Keratinocyte (primary cell): Measurements from ENCODE around the gene DSG2.

Experiments
- CTCF ChIP-seq, 3 experiments: IDR thresholded peaks in 1 of 3; conservative IDR thresholded peaks in 1 of 3; optimal IDR thresholded peaks in 1 of 3; 2 replicates in 2 of 3; 3 replicates in 1 of 3; pipeline versions ENCODE3 to v1.5.1; 2011; ENCODE audit warnings: low read length in 3 of 3, mild to moderate bottlenecking in 3 of 3, moderate library complexity in 2 of 3, control low read depth in 1 of 3, inconsistent platforms in 1 of 3; ENCODE audit not compliant: insufficient read depth in 2 of 3; ENCODE audit errors: extremely low read depth in 1 of 3
- EZH2 ChIP-seq: IDR thresholded peaks from one replicate; pipeline ENCODE4 v1.6.1; 2012; ENCODE audit warnings: inconsistent platforms, mild to moderate bottlenecking, low read length, moderate library complexity

DNA sequence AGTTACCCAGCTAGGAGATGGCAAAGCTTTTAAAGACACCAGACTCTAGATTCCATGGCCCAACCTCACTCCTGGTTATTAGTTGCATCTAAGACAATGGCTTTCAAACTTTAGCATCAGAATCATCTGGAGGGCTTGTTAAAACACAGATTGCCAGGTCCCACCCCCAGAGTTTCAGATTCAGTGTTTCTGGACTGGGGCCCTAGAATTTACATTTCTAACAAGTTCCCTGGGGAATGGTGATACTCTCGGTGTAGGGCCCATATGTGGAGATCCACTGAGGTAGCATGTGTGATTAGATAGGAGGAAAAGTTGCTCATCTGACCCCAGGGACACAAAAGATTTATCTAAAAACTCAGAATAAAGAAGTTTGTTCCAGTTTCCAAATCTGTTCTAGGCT lies 79.2 kb downstream of the DSG2 start:
- TF ChIP-seq CTCF (optimal IDR thresholded peaks at IDR 0.05 in 1 of 3, IDR thresholded peaks at IDR 0.05 in 1 of 3, conservative IDR thresholded peaks at IDR 0.05 in 1 of 3; ENCODE audit: extremely low read depth in 1 of 3, insufficient read depth in 2 of 3, low read length in 3 of 3): no peak
- no peak for TF ChIP-seq EZH2
